HepG2 (cell line): Measurements from ENCODE around the gene ADAMTS14. TPM values are rescaled to one million over a fixed set of nuclear protein-coding genes. Genes with fewer than 3 reads are reported as not detected.

ENCODE experiments used
- ATAC-seq: fragments of 200-7000 bp; cut with Tn5 transposase; 3 replicates; pipeline ENCODE4 v1.9.1; 2020; ENCODE audit warnings: mild to moderate bottlenecking, moderate library complexity
- BruUV-seq: library from RNA; stranded (reverse); fragments of 400-500 nt; replicated peaks from 2 replicates; lab custom pipeline; 2021; lab: Mats Ljungman, UMichigan
- CTCF ChIA-PET: fragments of 300-600 bp; formaldehyde crosslinking; extraction: SDS; loops from one replicate; lab custom pipeline; 2021; ENCODE audit warnings: low total read pairs, inconsistent platforms, low intra/inter-chr PET ratio; lab: Yijun Ruan, JAX
- POLR2A ChIA-PET: fragments of 350-600 bp; sonication (Branson Sonifier 250); formaldehyde crosslinking; loops from one replicate; lab custom pipeline; 2020; ENCODE audit warnings: antibody characterized with exemption, inconsistent platforms; lab: Yijun Ruan, JAX
- DNase-seq: peaks from one replicate; pipeline ENCODE4 v3.0.0-alpha.2; 2015; ENCODE audit warnings: low spot score
- FAIRE-seq: peaks from 3 replicates; lab custom pipeline; 2011; peaks lifted over from hg19 to GRCh38; lab: Jason Lieb, UNC
- H2AFZ ChIP-seq: one replicate; pipeline ENCODE4 v1.6.1; 2011; ENCODE audit warnings: low read length, inconsistent platforms
- H3K27ac ChIP-seq: fragments of 300-600 bp; 3 replicates; pipeline ENCODE4 v1.8.0; 2011; ENCODE audit warnings: mixed run types, mild to moderate bottlenecking, mixed read lengths, low read length, inconsistent platforms; ENCODE audit not compliant: insufficient read depth; ENCODE audit errors: extremely low read length
- H3K27me3 ChIP-seq, 2 experiments: fragments of 200-600 bp in 1 of 2; 2 replicates in 1 of 2; 3 replicates in 1 of 2; pipeline versions ENCODE4 v1.6.0 to v1.8.0; 2011; ENCODE audit warnings: low read length in 2 of 2, mild to moderate bottlenecking in 2 of 2, moderate library complexity in 2 of 2, inconsistent platforms in 1 of 2; ENCODE audit not compliant: insufficient read depth in 2 of 2, control insufficient read depth in 1 of 2
- H3K36me3 ChIP-seq, 2 experiments: fragments of 200-600 bp in 1 of 2; replicated peaks in 1 of 2; 2 replicates in 1 of 2; 3 replicates in 1 of 2; pipeline versions ENCODE4 v1.5.1 to v1.8.0; 2011; ENCODE audit warnings: low read length in 2 of 2, inconsistent platforms in 1 of 2; ENCODE audit not compliant: insufficient read depth in 2 of 2, control insufficient read depth in 1 of 2
- H3K4me1 ChIP-seq: 2 replicates; pipeline ENCODE4 v1.5.1; 2012; ENCODE audit warnings: low read length, inconsistent platforms; ENCODE audit not compliant: insufficient read depth
- H3K4me2 ChIP-seq: 2 replicates; pipeline ENCODE4 v1.6.0; 2011; ENCODE audit warnings: low read depth, low read length, inconsistent platforms
- H3K4me3 ChIP-seq, 3 experiments: fragments of 200-600 bp in 1 of 3; sonication (generic), shearing (Covaris generic) in 1 of 3; replicated peaks in 1 of 3; 2 replicates each; pipeline ENCODE4 v1.5.1; 2011 to 2016; ENCODE audit warnings: low read length in 3 of 3, inconsistent platforms in 2 of 3, low read depth in 2 of 3, mild to moderate bottlenecking in 2 of 3, control low read depth in 1 of 3, mixed read lengths in 1 of 3; ENCODE audit not compliant: insufficient read depth in 1 of 3
- H3K79me2 ChIP-seq: one replicate; pipeline ENCODE4 v1.6.1; 2011; ENCODE audit warnings: low read length, inconsistent platforms; ENCODE audit not compliant: insufficient read depth
- H3K9ac ChIP-seq: 2 replicates; pipeline ENCODE4 v1.6.0; 2011; ENCODE audit warnings: mild to moderate bottlenecking, low read depth, low read length, inconsistent platforms; ENCODE audit not compliant: insufficient read depth
- H3K9me3 ChIP-seq: 2 replicates; pipeline ENCODE4 v1.5.1; 2012; ENCODE audit warnings: mild to moderate bottlenecking, low read length
- H4K20me1 ChIP-seq: 2 replicates; pipeline ENCODE4 v1.6.0; 2011; ENCODE audit warnings: inconsistent platforms, mild to moderate bottlenecking, low read length, moderate library complexity; ENCODE audit not compliant: insufficient read depth
- ARHGAP35 ChIP-seq: sonication (generic); formaldehyde crosslinking; IDR thresholded peaks from 2 replicates; pipeline ENCODE4 v1.9.0; 2022; ENCODE audit warnings: mild to moderate bottlenecking, inconsistent platforms, moderate library complexity, missing genetic modification reagents, borderline replicate concordance
- BHLHE40 ChIP-seq: IDR thresholded peaks from 2 replicates; pipeline ENCODE4 v1.6.1; 2011; ENCODE audit warnings: low read length, improper control_type of control experiment
- CEBPG ChIP-seq: IDR thresholded peaks from 2 replicates; pipeline ENCODE4 v1.6.1; 2016
- POLR2AphosphoS5 ChIP-seq: IDR thresholded peaks from 2 replicates; pipeline ENCODE4 v1.6.1; 2012; ENCODE audit warnings: low read depth, low read length
- SALL1 ChIP-seq: sonication (generic); formaldehyde crosslinking; IDR thresholded peaks from 2 replicates; pipeline ENCODE4 v1.8.0; 2022; ENCODE audit warnings: mild to moderate bottlenecking, missing genetic modification reagents
- ZNF235 ChIP-seq: sonication (generic); formaldehyde crosslinking; IDR thresholded peaks from 2 replicates; pipeline ENCODE4 v1.8.1; 2023; ENCODE audit warnings: mild to moderate bottlenecking, missing genetic modification reagents, borderline replicate concordance
- ZNF446 ChIP-seq: sonication (generic); formaldehyde crosslinking; IDR thresholded peaks from 2 replicates; pipeline ENCODE4 v1.5.0; 2020; ENCODE audit warnings: mild to moderate bottlenecking, missing genetic modification reagents
- ZSCAN12 ChIP-seq: sonication (generic); formaldehyde crosslinking; IDR thresholded peaks from 2 replicates; pipeline ENCODE4 v1.9.0; 2021; ENCODE audit warnings: mild to moderate bottlenecking, missing genetic modification reagents
- WGBS: methylation state at CpG from one replicate; pipeline ENCODE4 v1.1.6; 2017; ENCODE audit warnings: low lambda C conversion rate; 5-methylcytosine and 5-hydroxymethylcytosine counted together
- in situ Hi-C: cut with HindIII; loops from 2 replicates; pipeline ENCODE4 v1.10.0; 2017; ENCODE audit warnings: low pct_unique_long_range_greater_than_20kb; ENCODE audit not compliant: extremely low pct_ligation_motif_present
- intact Hi-C: fragments of 100-400 bp; cut with micrococcal nuclease; formaldehyde crosslinking; loops from one replicate; pipeline ENCODE4 v1.10.0; 2022; ENCODE audit not compliant: unreplicated experiment
- polyA plus RNA-seq, 8 experiments: library from polyadenylated mRNA; depleted of rRNA in 3 of 8; stranded (reverse) in 7 of 8; unstranded in 1 of 8; fragments of >200 nt; fragmentation: Illumina TruSeq in 4 of 8; extraction: Trizol in 4 of 8; gene quantifications; 2 replicates each; pipeline versions ENCODE4 v1.2.1 to v1.2.3, GENCODE V29; 2011 to 2016; ENCODE audit warnings: low read depth in 4 of 8, missing spikeins in 1 of 8, mixed read lengths in 1 of 8; ENCODE audit not compliant: insufficient read depth in 1 of 8
- total RNA-seq, 5 experiments: library from RNA; depleted of rRNA; stranded (reverse); fragments of >200 nt; fragmentation: Illumina TruSeq; extraction: Trizol; gene quantifications; 2 replicates each; pipeline ENCODE4 v1.2.3, GENCODE V29; 2016; ENCODE audit warnings: low read depth in 1 of 5

The ADAMTS14 gene
- total and polyA plus RNA-seq, 2 of the 13 experiments (the other 11 are each of a cell fraction or from before 2014, with no cell fraction given) = 0.04 to 0.07 TPM

GRCh38 chr10:70680899-70681730 lies 8.8 kb downstream of the ADAMTS14 start (continued):
- no peak for TF ChIP-seq BHLHE40
- no peak for TF ChIP-seq ZNF446 (CRISPR knock-in tag)
- no peak for TF ChIP-seq ZNF235 (CRISPR knock-in tag)
- TF ChIP-seq POLR2AphosphoS5 = no peak
- TF ChIP-seq CEBPG = no peak
- TF ChIP-seq ZSCAN12 (CRISPR knock-in tag) = no peak

GRCh38 chr10:70681731-70682005 lies 9.4 kb downstream of the ADAMTS14 start:
- H3K9ac ChIP-seq = no peak overlapping the region
- ChIA-PET POLR2A (no interaction called here), CTCF (no interaction called here)
- intact Hi-C loops (no loop called here), in situ Hi-C loops (no loop called here)
- BruUV-seq = no TSS peak
- FAIRE-seq (no peak), ATAC-seq (no peak), DNase-seq (no peak)
- no peak overlapping the region for H3K4me3 ChIP-seq
- no peak overlapping the region for H2AFZ ChIP-seq
- H3K27me3 ChIP-seq = no peaks in the 10 kb centered on the region
- no peaks in the 10 kb centered on the region for H4K20me1 ChIP-seq
- no peaks in the 10 kb centered on the region for H3K79me2 ChIP-seq
- H3K36me3 ChIP-seq = no peaks in the 10 kb centered on the region
- no peak overlapping the region for H3K4me2 ChIP-seq
- TF ChIP-seq BHLHE40 (no peak), SALL1 (CRISPR knock-in tag) (no peak), ARHGAP35 (CRISPR knock-in tag) (no peak)
- no peaks in the 10 kb centered on the region for H3K9me3 ChIP-seq
- no peak overlapping the region for H3K27ac ChIP-seq
- WGBS = 33% methylated on average over 1 of the region's 2 CpGs
- H3K4me1 ChIP-seq = peaks cover 25% of the 10 kb centered on the region
